Left lung (tissue), 10 donors: ENCODE measurements around the gene HOPX. TPM values are rescaled to one million over a fixed set of nuclear protein-coding genes. Genes with fewer than 3 reads are reported as not detected.

Experiments
- ATAC-seq: fragments of 200-7000 bp; cut with Tn5 transposase; one replicate; pipeline ENCODE4 v1.9.1; 2020; ENCODE audit warnings: moderate library complexity
- DNase-seq, 4 donors: peaks; one replicate each; pipeline ENCODE4 v3.0.0-alpha.2; 2013 to 2020
- H3K27ac ChIP-seq, 2 donors: fragments of 200-600 bp; sonication (generic) in 1 of 2; one replicate each; pipeline versions ENCODE4 v1.5.0 to v1.8.0; 2020 to 2021
- H3K27me3 ChIP-seq, 2 donors: fragments of 200-600 bp; sonication (generic) in 1 of 2; one replicate each; pipeline versions ENCODE4 v1.5.0 to v1.8.0; 2020 to 2021
- H3K36me3 ChIP-seq, 2 donors: fragments of 200-600 bp; sonication (generic) in 1 of 2; one replicate each; pipeline versions ENCODE4 v1.5.0 to v1.8.0; 2020 to 2021
- H3K4me1 ChIP-seq, 2 donors: fragments of 200-600 bp; one replicate each; pipeline ENCODE4 v1.8.0; 2021
- H3K4me3 ChIP-seq, 2 donors: fragments of 200-600 bp; sonication (generic) in 1 of 2; one replicate each; pipeline versions ENCODE4 v1.5.0 to v1.8.0; 2020 to 2021; ENCODE audit warnings: mild to moderate bottlenecking in 1 of 2
- H3K9me3 ChIP-seq, 2 donors: fragments of 200-600 bp; sonication (generic) in 1 of 2; one replicate each; pipeline versions ENCODE4 v1.5.0 to v1.8.0; 2020 to 2021
- CTCF ChIP-seq, 2 donors: fragments of 200-600 bp; sonication (generic) in 1 of 2; IDR thresholded peaks; one replicate each; pipeline versions ENCODE4 v1.5.0 to v1.8.0; 2021; ENCODE audit warnings: antibody characterized with exemption in 2 of 2
- intact Hi-C, 2 donors: fragments of 100-400 bp; cut with DNase I; formaldehyde crosslinking; loops; one replicate each; pipeline versions ENCODE4 v1.11.2 to v1.14.2; 2022
- polyA plus RNA-seq, 6 donors: library from polyadenylated mRNA; unstranded; fragments of 120-200 nt; gene quantifications; one replicate each; pipeline ENCODE4 v1.2.1, GENCODE V29; 2013; ENCODE audit not compliant: insufficient read length in 6 of 6
- total RNA-seq, 2 donors: library from RNA; stranded (reverse); fragmentation: NEBNext Ultra II Directional; extraction: Animal tissue kit (Norgen Biotek cat#: 25700); gene quantifications; one replicate each; pipeline ENCODE4 v1.2.1, GENCODE V29; 2021
- donor health status: DM: no; HTN: yes; CAD: no.
- donor health status: DM: no; HTN: no; CAD: no.

Gene HOPX
- total and polyA plus RNA-seq, 8 donors, result 28.2 to 729 (median 35.6) TPM

GRCh38 chr4:56690393-56690792, 9.3 kb upstream of the HOPX start:
- Histone ChIP-seq H3K4me1 (peaks cover 0 to 3% of the 10 kb centered on the region in 2 donors), H3K27me3 (no peaks in the 10 kb centered on the region), H3K36me3 (no peaks in the 10 kb centered on the region), H3K9me3 (no peaks in the 10 kb centered on the region), H3K4me3 (no peak overlapping the region), H3K27ac (no peak overlapping the region)
- DNase-seq, result no peak
- no peak for TF ChIP-seq CTCF (IDR thresholded peaks at IDR 0.05)
- no peak for ATAC-seq
- intact Hi-C loops, result no loop called here

GRCh38 chr4:56689201-56689969, 8.3 kb upstream of the HOPX start:
- Histone ChIP-seq H3K36me3 (no peaks in the 10 kb centered on the region), H3K4me3 (no peak overlapping the region), H3K27ac (no peak overlapping the region), H3K4me1 (peaks cover 0 to 3% of the 10 kb centered on the region in 2 donors), H3K27me3 (no peaks in the 10 kb centered on the region), H3K9me3 (no peaks in the 10 kb centered on the region)
- DNase-seq, result no peak
- intact Hi-C loops, result no loop called here
- TF ChIP-seq CTCF (IDR thresholded peaks at IDR 0.05), result no peak
- peak; percentile 31 for ATAC-seq

GRCh38 chr4:56688094-56688647, 7.1 kb upstream of the HOPX start:
- ATAC-seq, result no peak
- Histone ChIP-seq H3K4me1 (peaks cover 0 to 3% of the 10 kb centered on the region in 2 donors), H3K4me3 (no peak overlapping the region), H3K27ac (no peak overlapping the region), H3K9me3 (no peaks in the 10 kb centered on the region), H3K36me3 (no peaks in the 10 kb centered on the region), H3K27me3 (no peaks in the 10 kb centered on the region)
- no peak for TF ChIP-seq CTCF (IDR thresholded peaks at IDR 0.05)
- intact Hi-C loops, result no loop called here
- no peak for DNase-seq

DNA sequence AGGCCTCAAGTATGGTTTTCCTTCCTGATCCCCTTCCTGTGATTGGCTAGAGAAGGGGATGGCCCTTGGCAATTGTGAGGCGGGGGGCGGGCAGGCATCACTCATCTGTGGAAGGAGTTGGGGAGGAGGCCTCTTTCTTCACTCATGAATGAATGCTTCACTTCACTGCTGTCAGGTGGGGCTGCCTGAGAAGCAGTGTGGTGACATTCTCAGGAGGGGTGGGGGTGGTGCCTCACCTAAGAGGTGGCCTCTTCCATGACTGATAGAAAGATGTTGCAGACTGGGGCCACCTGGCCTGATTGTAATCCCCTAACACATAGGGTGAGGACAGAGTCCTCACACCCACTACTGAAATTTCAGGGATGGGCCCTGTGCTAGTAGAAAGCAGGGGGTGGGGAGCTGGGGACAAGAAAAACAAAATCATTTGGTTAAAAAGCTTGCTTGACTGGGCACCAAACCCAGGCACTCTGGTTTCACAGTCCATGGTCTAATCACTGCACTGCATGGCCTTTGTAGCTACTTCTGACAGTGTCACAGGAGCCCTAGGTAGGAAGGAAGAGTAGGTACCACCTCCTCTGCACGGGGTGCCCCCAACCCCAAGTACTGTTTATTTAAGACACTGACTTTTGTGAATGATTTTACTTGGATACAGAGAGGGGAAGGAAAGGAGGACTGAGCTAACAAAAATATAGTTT, 5.6 kb upstream of the HOPX start:
- Histone ChIP-seq H3K27ac (no peak overlapping the region), H3K36me3 (no peaks in the 10 kb centered on the region), H3K4me1 (peaks cover 1 to 8% of the 10 kb centered on the region in 2 donors), H3K27me3 (no peaks in the 10 kb centered on the region), H3K4me3 (no peak overlapping the region), H3K9me3 (no peaks in the 10 kb centered on the region)
- DNase-seq, result no peak
- TF ChIP-seq CTCF (IDR thresholded peaks at IDR 0.05), result no peak
- intact Hi-C loops, result no loop called here
- no peak for ATAC-seq
